ENCODE data around the gene SMCO4. TPM values are rescaled to one million over a fixed set of nuclear protein-coding genes. Genes with fewer than 3 reads are reported as not detected.

Gene SMCO4
- total and polyA plus RNA-seq, 2 experiments from 2014 or later, result 42.2 to 49.0 TPM

DNA sequence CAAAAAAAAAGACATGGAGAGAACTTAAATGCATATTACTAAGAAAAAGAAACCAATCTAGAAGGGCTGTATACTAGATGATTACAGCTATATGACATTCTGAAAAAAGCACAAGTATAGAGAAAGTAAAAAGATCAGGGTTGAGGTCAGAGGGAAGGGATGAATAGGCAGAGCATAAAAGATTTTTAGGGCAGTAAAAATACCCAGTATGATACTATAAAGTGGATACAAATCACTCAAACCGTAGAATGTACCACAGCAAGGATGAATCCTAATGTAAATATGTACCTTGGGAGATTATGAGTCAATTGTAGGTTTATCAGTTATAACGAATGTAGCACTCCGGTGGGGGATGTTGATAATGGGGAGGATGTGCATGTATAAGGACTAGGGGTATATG is 29.4 kb upstream of the SMCO4 start:
- H3K36me3 Mint-ChIP-seq (ENCODE audit: low read depth), result no peaks in the 10 kb centered on the region
- no peak for ATAC-seq
- no peak for TF ChIP-seq ZNF114 (CRISPR knock-in tag; IDR thresholded peaks at IDR 0.05)
- no peak for TF ChIP-seq EZH2 (IDR thresholded peaks at IDR 0.05; ENCODE audit: low read depth, unreplicated experiment)
- no peak for TF ChIP-seq ZNF331 (CRISPR knock-in tag; IDR thresholded peaks at IDR 0.05; ENCODE audit: low read depth)
- TF ChIP-seq POLR2AphosphoS5 (IDR thresholded peaks at IDR 0.05; ENCODE audit: low read depth), result no peak
- TF ChIP-seq, protein P1, sequence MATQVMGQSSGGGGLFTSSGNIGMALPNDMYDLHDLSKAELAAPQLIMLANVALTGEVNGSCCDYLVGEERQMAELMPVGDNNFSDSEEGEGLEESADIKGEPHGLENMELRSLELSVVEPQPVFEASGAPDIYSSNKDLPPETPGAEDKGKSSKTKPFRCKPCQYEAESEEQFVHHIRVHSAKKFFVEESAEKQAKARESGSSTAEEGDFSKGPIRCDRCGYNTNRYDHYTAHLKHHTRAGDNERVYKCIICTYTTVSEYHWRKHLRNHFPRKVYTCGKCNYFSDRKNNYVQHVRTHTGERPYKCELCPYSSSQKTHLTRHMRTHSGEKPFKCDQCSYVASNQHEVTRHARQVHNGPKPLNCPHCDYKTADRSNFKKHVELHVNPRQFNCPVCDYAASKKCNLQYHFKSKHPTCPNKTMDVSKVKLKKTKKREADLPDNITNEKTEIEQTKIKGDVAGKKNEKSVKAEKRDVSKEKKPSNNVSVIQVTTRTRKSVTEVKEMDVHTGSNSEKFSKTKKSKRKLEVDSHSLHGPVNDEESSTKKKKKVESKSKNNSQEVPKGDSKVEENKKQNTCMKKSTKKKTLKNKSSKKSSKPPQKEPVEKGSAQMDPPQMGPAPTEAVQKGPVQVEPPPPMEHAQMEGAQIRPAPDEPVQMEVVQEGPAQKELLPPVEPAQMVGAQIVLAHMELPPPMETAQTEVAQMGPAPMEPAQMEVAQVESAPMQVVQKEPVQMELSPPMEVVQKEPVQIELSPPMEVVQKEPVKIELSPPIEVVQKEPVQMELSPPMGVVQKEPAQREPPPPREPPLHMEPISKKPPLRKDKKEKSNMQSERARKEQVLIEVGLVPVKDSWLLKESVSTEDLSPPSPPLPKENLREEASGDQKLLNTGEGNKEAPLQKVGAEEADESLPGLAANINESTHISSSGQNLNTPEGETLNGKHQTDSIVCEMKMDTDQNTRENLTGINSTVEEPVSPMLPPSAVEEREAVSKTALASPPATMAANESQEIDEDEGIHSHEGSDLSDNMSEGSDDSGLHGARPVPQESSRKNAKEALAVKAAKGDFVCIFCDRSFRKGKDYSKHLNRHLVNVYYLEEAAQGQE (IDR thresholded peaks at IDR 0.05; ENCODE audit: unreplicated experiment), result no peak
- TF ChIP-seq, protein P2, sequence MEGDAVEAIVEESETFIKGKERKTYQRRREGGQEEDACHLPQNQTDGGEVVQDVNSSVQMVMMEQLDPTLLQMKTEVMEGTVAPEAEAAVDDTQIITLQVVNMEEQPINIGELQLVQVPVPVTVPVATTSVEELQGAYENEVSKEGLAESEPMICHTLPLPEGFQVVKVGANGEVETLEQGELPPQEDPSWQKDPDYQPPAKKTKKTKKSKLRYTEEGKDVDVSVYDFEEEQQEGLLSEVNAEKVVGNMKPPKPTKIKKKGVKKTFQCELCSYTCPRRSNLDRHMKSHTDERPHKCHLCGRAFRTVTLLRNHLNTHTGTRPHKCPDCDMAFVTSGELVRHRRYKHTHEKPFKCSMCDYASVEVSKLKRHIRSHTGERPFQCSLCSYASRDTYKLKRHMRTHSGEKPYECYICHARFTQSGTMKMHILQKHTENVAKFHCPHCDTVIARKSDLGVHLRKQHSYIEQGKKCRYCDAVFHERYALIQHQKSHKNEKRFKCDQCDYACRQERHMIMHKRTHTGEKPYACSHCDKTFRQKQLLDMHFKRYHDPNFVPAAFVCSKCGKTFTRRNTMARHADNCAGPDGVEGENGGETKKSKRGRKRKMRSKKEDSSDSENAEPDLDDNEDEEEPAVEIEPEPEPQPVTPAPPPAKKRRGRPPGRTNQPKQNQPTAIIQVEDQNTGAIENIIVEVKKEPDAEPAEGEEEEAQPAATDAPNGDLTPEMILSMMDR (conservative IDR thresholded peaks at IDR 0.05; ENCODE audit: low read depth in 2 of 2), result no peak
- TF ChIP-seq NANOG (IDR thresholded peaks at IDR 0.05; ENCODE audit: borderline replicate concordance), result no peak
- TF ChIP-seq, protein P3, sequence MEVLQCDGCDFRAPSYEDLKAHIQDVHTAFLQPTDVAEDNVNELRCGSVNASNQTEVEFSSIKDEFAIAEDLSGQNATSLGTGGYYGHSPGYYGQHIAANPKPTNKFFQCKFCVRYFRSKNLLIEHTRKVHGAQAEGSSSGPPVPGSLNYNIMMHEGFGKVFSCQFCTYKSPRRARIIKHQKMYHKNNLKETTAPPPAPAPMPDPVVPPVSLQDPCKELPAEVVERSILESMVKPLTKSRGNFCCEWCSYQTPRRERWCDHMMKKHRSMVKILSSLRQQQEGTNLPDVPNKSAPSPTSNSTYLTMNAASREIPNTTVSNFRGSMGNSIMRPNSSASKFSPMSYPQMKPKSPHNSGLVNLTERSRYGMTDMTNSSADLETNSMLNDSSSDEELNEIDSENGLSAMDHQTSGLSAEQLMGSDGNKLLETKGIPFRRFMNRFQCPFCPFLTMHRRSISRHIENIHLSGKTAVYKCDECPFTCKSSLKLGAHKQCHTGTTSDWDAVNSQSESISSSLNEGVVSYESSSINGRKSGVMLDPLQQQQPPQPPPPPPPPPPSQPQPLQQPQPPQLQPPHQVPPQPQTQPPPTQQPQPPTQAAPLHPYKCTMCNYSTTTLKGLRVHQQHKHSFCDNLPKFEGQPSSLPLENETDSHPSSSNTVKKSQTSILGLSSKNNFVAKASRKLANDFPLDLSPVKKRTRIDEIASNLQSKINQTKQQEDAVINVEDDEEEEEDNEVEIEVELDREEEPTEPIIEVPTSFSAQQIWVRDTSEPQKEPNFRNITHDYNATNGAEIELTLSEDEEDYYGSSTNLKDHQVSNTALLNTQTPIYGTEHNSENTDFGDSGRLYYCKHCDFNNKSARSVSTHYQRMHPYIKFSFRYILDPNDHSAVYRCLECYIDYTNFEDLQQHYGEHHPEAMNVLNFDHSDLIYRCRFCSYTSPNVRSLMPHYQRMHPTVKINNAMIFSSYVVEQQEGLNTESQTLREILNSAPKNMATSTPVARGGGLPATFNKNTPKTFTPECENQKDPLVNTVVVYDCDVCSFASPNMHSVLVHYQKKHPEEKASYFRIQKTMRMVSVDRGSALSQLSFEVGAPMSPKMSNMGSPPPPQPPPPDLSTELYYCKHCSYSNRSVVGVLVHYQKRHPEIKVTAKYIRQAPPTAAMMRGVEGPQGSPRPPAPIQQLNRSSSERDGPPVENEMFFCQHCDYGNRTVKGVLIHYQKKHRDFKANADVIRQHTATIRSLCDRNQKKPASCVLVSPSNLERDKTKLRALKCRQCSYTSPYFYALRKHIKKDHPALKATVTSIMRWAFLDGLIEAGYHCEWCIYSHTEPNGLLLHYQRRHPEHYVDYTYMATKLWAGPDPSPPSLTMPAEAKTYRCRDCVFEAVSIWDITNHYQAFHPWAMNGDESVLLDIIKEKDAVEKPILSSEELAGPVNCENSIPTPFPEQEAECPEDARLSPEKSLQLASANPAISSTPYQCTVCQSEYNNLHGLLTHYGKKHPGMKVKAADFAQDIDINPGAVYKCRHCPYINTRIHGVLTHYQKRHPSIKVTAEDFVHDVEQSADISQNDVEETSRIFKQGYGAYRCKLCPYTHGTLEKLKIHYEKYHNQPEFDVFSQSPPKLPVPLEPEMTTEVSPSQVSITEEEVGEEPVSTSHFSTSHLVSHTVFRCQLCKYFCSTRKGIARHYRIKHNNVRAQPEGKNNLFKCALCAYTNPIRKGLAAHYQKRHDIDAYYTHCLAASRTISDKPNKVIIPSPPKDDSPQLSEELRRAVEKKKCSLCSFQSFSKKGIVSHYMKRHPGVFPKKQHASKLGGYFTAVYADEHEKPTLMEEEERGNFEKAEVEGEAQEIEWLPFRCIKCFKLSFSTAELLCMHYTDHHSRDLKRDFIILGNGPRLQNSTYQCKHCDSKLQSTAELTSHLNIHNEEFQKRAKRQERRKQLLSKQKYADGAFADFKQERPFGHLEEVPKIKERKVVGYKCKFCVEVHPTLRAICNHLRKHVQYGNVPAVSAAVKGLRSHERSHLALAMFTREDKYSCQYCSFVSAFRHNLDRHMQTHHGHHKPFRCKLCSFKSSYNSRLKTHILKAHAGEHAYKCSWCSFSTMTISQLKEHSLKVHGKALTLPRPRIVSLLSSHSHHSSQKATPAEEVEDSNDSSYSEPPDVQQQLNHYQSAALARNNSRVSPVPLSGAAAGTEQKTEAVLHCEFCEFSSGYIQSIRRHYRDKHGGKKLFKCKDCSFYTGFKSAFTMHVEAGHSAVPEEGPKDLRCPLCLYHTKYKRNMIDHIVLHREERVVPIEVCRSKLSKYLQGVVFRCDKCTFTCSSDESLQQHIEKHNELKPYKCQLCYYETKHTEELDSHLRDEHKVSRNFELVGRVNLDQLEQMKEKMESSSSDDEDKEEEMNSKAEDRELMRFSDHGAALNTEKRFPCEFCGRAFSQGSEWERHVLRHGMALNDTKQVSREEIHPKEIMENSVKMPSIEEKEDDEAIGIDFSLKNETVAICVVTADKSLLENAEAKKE (CRISPR knock-in tag; IDR thresholded peaks at IDR 0.05), result no peak
- TF ChIP-seq EZH2phosphoT487 (IDR thresholded peaks at IDR 0.05; ENCODE audit: unreplicated experiment), result no peak
- TF ChIP-seq CREB1 (CRISPR knock-in tag; IDR thresholded peaks at IDR 0.05; ENCODE audit: low read depth), result no peak
- TF ChIP-seq, protein P4, sequence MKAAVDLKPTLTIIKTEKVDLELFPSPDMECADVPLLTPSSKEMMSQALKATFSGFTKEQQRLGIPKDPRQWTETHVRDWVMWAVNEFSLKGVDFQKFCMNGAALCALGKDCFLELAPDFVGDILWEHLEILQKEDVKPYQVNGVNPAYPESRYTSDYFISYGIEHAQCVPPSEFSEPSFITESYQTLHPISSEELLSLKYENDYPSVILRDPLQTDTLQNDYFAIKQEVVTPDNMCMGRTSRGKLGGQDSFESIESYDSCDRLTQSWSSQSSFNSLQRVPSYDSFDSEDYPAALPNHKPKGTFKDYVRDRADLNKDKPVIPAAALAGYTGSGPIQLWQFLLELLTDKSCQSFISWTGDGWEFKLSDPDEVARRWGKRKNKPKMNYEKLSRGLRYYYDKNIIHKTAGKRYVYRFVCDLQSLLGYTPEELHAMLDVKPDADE (IDR thresholded peaks at IDR 0.05), result no peak
- no peak for TF ChIP-seq JUNB (IDR thresholded peaks at IDR 0.05; ENCODE audit: unreplicated experiment)
- no peak for TF ChIP-seq STAT1 (IDR thresholded peaks at IDR 0.05; ENCODE audit: unreplicated experiment)

More for the DNA sequence above, 29.4 kb upstream of the SMCO4 start:
- DNase-seq (ENCODE audit: low spot score), result no peak
- Histone ChIP-seq H4K20me1 (replicated peaks; ENCODE audit: insufficient read depth) (no peaks in the 10 kb centered on the region), H3K36me3 (ENCODE audit: insufficient read depth) (no peaks in the 10 kb centered on the region), H3K27me3 (ENCODE audit: insufficient read depth) (no peaks in the 10 kb centered on the region), H3F3A (replicated peaks; ENCODE audit: low read depth) (no peaks in the 10 kb centered on the region), H3K4me2 (no peak overlapping the region), H3K79me2 (replicated peaks; ENCODE audit: insufficient read depth) (no peaks in the 10 kb centered on the region), H3K4me3 (no peak overlapping the region), H3K4me1 (ENCODE audit: insufficient read depth) (no peaks in the 10 kb centered on the region), H2AFZ (no peak overlapping the region), H3K9me2 (ENCODE audit: insufficient read depth) (no peaks in the 10 kb centered on the region), H3K27ac (ENCODE audit: low read depth) (no peak overlapping the region)
- H3K9me3 Mint-ChIP-seq, result no peaks in the 10 kb centered on the region
- H3K27me3 Mint-ChIP-seq (ENCODE audit: insufficient read depth, low read depth, poor library complexity), result no peaks in the 10 kb centered on the region
- no peak overlapping the region for H3K27ac Mint-ChIP-seq
- peaks cover 6% of the 10 kb centered on the region; the same call in 2 of the 3 replicates for H3K4me1 Mint-ChIP-seq
- H3K4me3 Mint-ChIP-seq, result no peak overlapping the region

Data from GM23338 (cell line).